ENCODE data around the gene DMAC2L. TPM values are rescaled to one million over a fixed set of nuclear protein-coding genes. Genes with fewer than 3 reads are reported as not detected.

DMAC2L gene
- total RNA-seq, 1 experiment from 2014 or later = 16.3 TPM

GRCh38 chr14:50270932-50271331 lies 41.2 kb upstream of the DMAC2L start:
- intact Hi-C loops (cut with micrococcal nuclease) = no loop called here
- H3K36me3 Mint-ChIP-seq (ENCODE audit: insufficient read depth, unreplicated experiment) = no peaks in the 10 kb centered on the region
- H3K9me3 Mint-ChIP-seq (ENCODE audit: unreplicated experiment) = no peaks in the 10 kb centered on the region
- H3K27ac Mint-ChIP-seq (ENCODE audit: low read depth, unreplicated experiment) = no peak overlapping the region
- no peak overlapping the region for H3K4me3 Mint-ChIP-seq (ENCODE audit: unreplicated experiment)
- TF ChIP-seq CTCF (IDR thresholded peaks at IDR 0.05; ENCODE audit: unreplicated experiment) = no peak
- no peak for DNase-seq (ENCODE audit: unreplicated experiment)
- no TSS peak for BruUV-seq (replicated peaks)
- no peaks in the 10 kb centered on the region for H3K4me1 Mint-ChIP-seq (ENCODE audit: insufficient read depth, unreplicated experiment)
- no peaks in the 10 kb centered on the region for H3K27me3 Mint-ChIP-seq (ENCODE audit: insufficient read depth, unreplicated experiment)
- CTCF ChIA-PET = interaction anchor here (2.0 kb wide), 1 partner anchor 11 kb away, joined by 8 read pairs; no protein-coding TSS in a partner anchor
- POLR2A ChIA-PET = no interaction called here

GRCh38 chr14:50272498-50272897 lies 39.6 kb upstream of the DMAC2L start:
- no peak for DNase-seq (ENCODE audit: unreplicated experiment)
- no peak overlapping the region for H3K27ac Mint-ChIP-seq (ENCODE audit: low read depth, unreplicated experiment)
- intact Hi-C loops (cut with micrococcal nuclease) = no loop called here
- H3K4me1 Mint-ChIP-seq (ENCODE audit: insufficient read depth, unreplicated experiment) = no peaks in the 10 kb centered on the region
- CTCF ChIA-PET = interaction anchor here (0.6 kb wide), 1 partner anchor 45 kb away, joined by 3 read pairs; no protein-coding TSS in a partner anchor
- no peak overlapping the region for H3K4me3 Mint-ChIP-seq (ENCODE audit: unreplicated experiment)
- TF ChIP-seq CTCF (IDR thresholded peaks at IDR 0.05; ENCODE audit: unreplicated experiment) = no peak
- POLR2A ChIA-PET = interaction anchor here (0.6 kb wide), 1 partner anchor 976 kb away, joined by 3 read pairs; no protein-coding TSS in a partner anchor
- H3K27me3 Mint-ChIP-seq (ENCODE audit: insufficient read depth, unreplicated experiment) = no peaks in the 10 kb centered on the region
- H3K9me3 Mint-ChIP-seq (ENCODE audit: unreplicated experiment) = no peaks in the 10 kb centered on the region
- no TSS peak for BruUV-seq (replicated peaks)
- H3K36me3 Mint-ChIP-seq (ENCODE audit: insufficient read depth, unreplicated experiment) = no peaks in the 10 kb centered on the region

- intact Hi-C loops (cut with micrococcal nuclease) = no loop called here
- BruUV-seq (replicated peaks) = no TSS peak
- no peaks in the 10 kb centered on the region for H3K9me3 Mint-ChIP-seq (ENCODE audit: unreplicated experiment)
- no peak for DNase-seq (ENCODE audit: unreplicated experiment)
- H3K4me3 Mint-ChIP-seq (ENCODE audit: unreplicated experiment) = no peak overlapping the region
- ChIA-PET POLR2A (no interaction called here), CTCF (no interaction called here)
- H3K4me1 Mint-ChIP-seq (ENCODE audit: insufficient read depth, unreplicated experiment) = no peaks in the 10 kb centered on the region
- no peaks in the 10 kb centered on the region for H3K27me3 Mint-ChIP-seq (ENCODE audit: insufficient read depth, unreplicated experiment)
- no peak overlapping the region for H3K27ac Mint-ChIP-seq (ENCODE audit: low read depth, unreplicated experiment)
- peaks cover 10% of the 10 kb centered on the region for H3K36me3 Mint-ChIP-seq (ENCODE audit: insufficient read depth, unreplicated experiment)
- TF ChIP-seq CTCF (IDR thresholded peaks at IDR 0.05; ENCODE audit: unreplicated experiment) = no peak
Measured at GRCh38 chr14:50285861-50286260, 26.3 kb upstream of the DMAC2L start.

GRCh38 chr14:50288146-50288545 lies 24.0 kb upstream of the DMAC2L start:
- H3K27ac Mint-ChIP-seq (ENCODE audit: low read depth, unreplicated experiment) = no peak overlapping the region
- ChIA-PET CTCF (no interaction called here), POLR2A (interaction anchor here (0.6 to 1.1 kb wide), 2 partner anchors 24 to 315 kb away, joined by 3 to 6 read pairs; partner anchors contain the start of genes DMAC2L and L2HGDH)
- no peak overlapping the region for H3K4me3 Mint-ChIP-seq (ENCODE audit: unreplicated experiment)
- DNase-seq (ENCODE audit: unreplicated experiment) = no peak
- no peak for TF ChIP-seq CTCF (IDR thresholded peaks at IDR 0.05; ENCODE audit: unreplicated experiment)
- H3K27me3 Mint-ChIP-seq (ENCODE audit: insufficient read depth, unreplicated experiment) = no peaks in the 10 kb centered on the region
- intact Hi-C loops (cut with micrococcal nuclease) = no loop called here
- no TSS peak for BruUV-seq (replicated peaks)
- H3K36me3 Mint-ChIP-seq (ENCODE audit: insufficient read depth, unreplicated experiment) = peaks cover 4% of the 10 kb centered on the region
- no peaks in the 10 kb centered on the region for H3K4me1 Mint-ChIP-seq (ENCODE audit: insufficient read depth, unreplicated experiment)
- H3K9me3 Mint-ChIP-seq (ENCODE audit: unreplicated experiment) = no peaks in the 10 kb centered on the region
